ENCODE measurements around the gene CAAP1.

CAAP1 gene

DNA sequence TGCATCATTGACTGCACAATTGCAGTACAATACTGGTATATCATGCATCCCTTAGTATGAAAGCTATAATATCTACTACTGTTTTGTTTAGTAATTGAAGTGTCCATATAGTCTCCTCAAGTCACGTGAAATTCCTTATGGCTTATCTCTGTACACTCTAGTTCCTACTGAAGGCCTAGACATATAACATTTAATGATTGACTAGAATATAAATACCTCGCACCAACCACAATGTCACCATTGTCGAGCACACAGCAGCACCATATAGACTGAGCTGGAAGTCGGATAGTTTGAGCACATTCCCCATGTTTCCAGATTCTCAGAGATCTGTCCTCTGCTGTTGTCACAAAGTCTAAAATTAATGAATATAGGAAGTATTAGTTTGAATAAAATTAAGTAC, 33.0 kb upstream of the CAAP1 start:
- H3K9me2 ChIP-seq (ENCODE audit: low read depth, low read length) = no peaks in the 10 kb centered on the region
- H2AFZ ChIP-seq (ENCODE audit: low read length) = no peak overlapping the region
- H3K79me2 ChIP-seq (ENCODE audit: insufficient read depth, low read length) = no peaks in the 10 kb centered on the region
- H3K4me1 ChIP-seq (ENCODE audit: insufficient read depth, low read length, severe bottlenecking) = no peaks in the 10 kb centered on the region
- no peaks in the 10 kb centered on the region for H3K27me3 ChIP-seq (ENCODE audit: insufficient read depth, low read length)
- H3K36me3 ChIP-seq (ENCODE audit: insufficient read depth, low read length) = peaks cover 87% of the 10 kb centered on the region
- H3K9ac ChIP-seq (ENCODE audit: low read length) = no peak overlapping the region
- no peak overlapping the region for H3K4me2 ChIP-seq (ENCODE audit: low read length)
- no peaks in the 10 kb centered on the region for H3K9me3 ChIP-seq (ENCODE audit: low read length)
- no peak overlapping the region for H3K27ac ChIP-seq (ENCODE audit: low read depth, low read length, poor library complexity, severe bottlenecking)
- H4K20me1 ChIP-seq (ENCODE audit: insufficient read depth, low read length) = no peaks in the 10 kb centered on the region
- no peak overlapping the region for H3K4me3 ChIP-seq (ENCODE audit: low read depth, low read length, poor library complexity, severe bottlenecking)
- no peaks in the 10 kb centered on the region for H3F3A ChIP-seq (ENCODE audit: insufficient read depth, low read length)
- no peak for TF ChIP-seq EZH2 (IDR thresholded peaks at IDR 0.05; ENCODE audit: borderline replicate concordance, low read length)
- TF ChIP-seq, protein P1, sequence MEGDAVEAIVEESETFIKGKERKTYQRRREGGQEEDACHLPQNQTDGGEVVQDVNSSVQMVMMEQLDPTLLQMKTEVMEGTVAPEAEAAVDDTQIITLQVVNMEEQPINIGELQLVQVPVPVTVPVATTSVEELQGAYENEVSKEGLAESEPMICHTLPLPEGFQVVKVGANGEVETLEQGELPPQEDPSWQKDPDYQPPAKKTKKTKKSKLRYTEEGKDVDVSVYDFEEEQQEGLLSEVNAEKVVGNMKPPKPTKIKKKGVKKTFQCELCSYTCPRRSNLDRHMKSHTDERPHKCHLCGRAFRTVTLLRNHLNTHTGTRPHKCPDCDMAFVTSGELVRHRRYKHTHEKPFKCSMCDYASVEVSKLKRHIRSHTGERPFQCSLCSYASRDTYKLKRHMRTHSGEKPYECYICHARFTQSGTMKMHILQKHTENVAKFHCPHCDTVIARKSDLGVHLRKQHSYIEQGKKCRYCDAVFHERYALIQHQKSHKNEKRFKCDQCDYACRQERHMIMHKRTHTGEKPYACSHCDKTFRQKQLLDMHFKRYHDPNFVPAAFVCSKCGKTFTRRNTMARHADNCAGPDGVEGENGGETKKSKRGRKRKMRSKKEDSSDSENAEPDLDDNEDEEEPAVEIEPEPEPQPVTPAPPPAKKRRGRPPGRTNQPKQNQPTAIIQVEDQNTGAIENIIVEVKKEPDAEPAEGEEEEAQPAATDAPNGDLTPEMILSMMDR (IDR thresholded peaks at IDR 0.05; ENCODE audit: low read length) = no peak

DNA sequence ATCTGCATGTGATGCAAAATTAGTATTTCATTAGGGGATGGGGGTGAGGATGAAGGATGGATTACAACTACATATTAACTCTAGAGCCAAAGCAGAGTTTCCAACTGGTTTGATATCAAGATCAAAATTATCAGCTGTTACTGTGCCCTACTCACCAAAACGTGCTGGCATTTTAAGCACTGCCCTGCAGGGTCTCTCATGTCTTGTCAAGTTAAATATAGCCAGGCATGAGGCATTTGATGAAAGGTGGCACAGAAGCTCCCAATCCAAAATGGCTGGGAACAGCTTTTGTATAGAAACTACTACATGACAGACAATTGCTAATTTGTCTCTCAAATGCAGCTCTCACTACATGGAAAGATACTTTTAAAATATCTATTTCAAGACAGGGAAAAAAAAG, 27.1 kb upstream of the CAAP1 start:
- Histone ChIP-seq H3K4me3 (ENCODE audit: low read depth, low read length, poor library complexity, severe bottlenecking) (no peak overlapping the region), H4K20me1 (ENCODE audit: insufficient read depth, low read length) (no peaks in the 10 kb centered on the region), H3K4me1 (ENCODE audit: insufficient read depth, low read length, severe bottlenecking) (no peaks in the 10 kb centered on the region), H3K4me2 (ENCODE audit: low read length) (no peak overlapping the region), H3K9ac (ENCODE audit: low read length) (no peak overlapping the region), H2AFZ (ENCODE audit: low read length) (no peak overlapping the region), H3K9me3 (ENCODE audit: low read length) (no peaks in the 10 kb centered on the region), H3K27me3 (ENCODE audit: insufficient read depth, low read length) (no peaks in the 10 kb centered on the region), H3K79me2 (ENCODE audit: insufficient read depth, low read length) (no peaks in the 10 kb centered on the region), H3K27ac (ENCODE audit: low read depth, low read length, poor library complexity, severe bottlenecking) (no peak overlapping the region), H3K36me3 (ENCODE audit: insufficient read depth, low read length) (peaks cover 95% of the 10 kb centered on the region), H3F3A (ENCODE audit: insufficient read depth, low read length) (no peaks in the 10 kb centered on the region), H3K9me2 (ENCODE audit: low read depth, low read length) (no peaks in the 10 kb centered on the region)
- TF ChIP-seq EZH2 (IDR thresholded peaks at IDR 0.05; ENCODE audit: borderline replicate concordance, low read length) = no peak
- TF ChIP-seq, protein P1 (IDR thresholded peaks at IDR 0.05; ENCODE audit: low read length) = no peak

DNA sequence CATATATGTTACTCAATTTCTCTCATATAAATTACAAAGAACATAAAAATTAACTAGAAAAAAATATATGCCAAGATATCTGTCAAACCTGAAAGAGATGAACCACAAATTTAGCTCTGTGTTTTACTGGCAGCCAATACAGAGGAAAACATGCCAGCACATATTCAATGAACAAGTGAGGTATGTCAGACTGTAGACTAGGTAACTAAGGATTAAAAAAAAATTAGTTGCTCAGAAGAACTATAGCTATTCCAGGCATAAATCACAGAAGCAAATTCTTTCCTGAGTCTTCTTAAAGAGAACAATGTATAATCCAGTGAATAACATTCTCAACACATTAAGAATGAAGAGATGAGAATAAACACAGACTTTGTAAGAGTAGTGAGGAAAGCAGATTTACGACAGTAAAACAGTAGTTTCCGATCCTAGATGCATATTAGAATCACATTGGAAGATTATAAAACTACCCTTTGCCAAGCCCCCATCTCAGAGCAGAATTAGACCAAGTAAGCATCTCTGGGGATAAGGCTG, 20.6 kb upstream of the CAAP1 start:
- Histone ChIP-seq H4K20me1 (ENCODE audit: insufficient read depth, low read length) (no peaks in the 10 kb centered on the region), H3K9ac (ENCODE audit: low read length) (no peak overlapping the region), H2AFZ (ENCODE audit: low read length) (no peak overlapping the region), H3K27ac (ENCODE audit: low read depth, low read length, poor library complexity, severe bottlenecking) (no peak overlapping the region), H3K79me2 (ENCODE audit: insufficient read depth, low read length) (no peaks in the 10 kb centered on the region), H3K4me2 (ENCODE audit: low read length) (no peak overlapping the region), H3K27me3 (ENCODE audit: insufficient read depth, low read length) (no peaks in the 10 kb centered on the region), H3F3A (ENCODE audit: insufficient read depth, low read length) (no peaks in the 10 kb centered on the region), H3K9me2 (ENCODE audit: low read depth, low read length) (no peaks in the 10 kb centered on the region), H3K36me3 (ENCODE audit: insufficient read depth, low read length) (peaks cover 83% of the 10 kb centered on the region), H3K4me3 (ENCODE audit: low read depth, low read length, poor library complexity, severe bottlenecking) (no peak overlapping the region), H3K4me1 (ENCODE audit: insufficient read depth, low read length, severe bottlenecking) (no peaks in the 10 kb centered on the region), H3K9me3 (ENCODE audit: low read length) (no peaks in the 10 kb centered on the region)
- TF ChIP-seq, protein P1 (IDR thresholded peaks at IDR 0.05; ENCODE audit: low read length) = no peak
- no peak for TF ChIP-seq EZH2 (IDR thresholded peaks at IDR 0.05; ENCODE audit: borderline replicate concordance, low read length)
